ENCODE data around the gene CYTH4.
A peak's percentile ranks its signal among the peaks of the same experiment; 100 is the strongest.

The CYTH4 gene

GRCh38 chr22:37269936-37270678 is 12.2 kb upstream of the CYTH4 start:
- FAIRE-seq (peak; percentile 89), DNase-seq (ENCODE audit: low spot score) (no peak)

- FAIRE-seq = no peak
- no peak for DNase-seq (ENCODE audit: low spot score)
Measured at GRCh38 chr22:37270928-37271650, 11.2 kb upstream of the CYTH4 start.

DNA sequence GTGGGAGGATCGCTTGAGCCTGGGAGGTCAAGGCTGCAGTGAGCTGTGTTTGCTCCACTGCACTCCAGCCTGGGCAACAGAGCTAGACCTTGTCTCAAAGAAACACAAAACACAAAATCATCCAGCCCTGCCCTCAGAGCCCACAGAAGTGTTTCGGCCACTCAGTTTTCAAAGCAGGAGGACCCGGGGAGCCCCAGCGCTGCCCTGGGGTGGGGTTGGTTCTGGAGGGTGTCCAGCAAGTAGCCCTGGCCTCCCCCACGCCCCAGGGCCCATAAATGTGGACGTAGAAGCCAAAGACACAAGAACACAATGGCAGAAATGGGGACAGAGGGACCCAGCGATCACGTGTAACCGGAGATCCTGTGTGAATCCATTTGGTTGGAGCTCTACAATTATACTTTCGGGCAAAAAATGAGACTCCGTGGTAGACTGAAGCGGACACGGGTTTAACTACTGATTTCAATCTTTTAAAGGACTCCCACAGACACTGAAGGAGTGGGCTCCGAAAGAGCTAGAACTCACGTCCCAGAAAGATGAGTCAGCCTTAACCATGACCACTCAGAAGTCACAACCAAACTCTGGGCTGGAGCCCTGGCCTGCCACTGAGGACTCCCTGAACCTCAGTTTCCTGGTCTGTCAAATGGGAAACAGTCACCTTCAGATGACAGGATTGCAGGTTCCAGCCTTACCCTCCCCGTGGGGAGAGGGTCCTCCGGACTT is 9.0 kb upstream of the CYTH4 start:
- DNase-seq (ENCODE audit: low spot score) (peak; percentile 64), FAIRE-seq (no peak)

GRCh38 chr22:37273846-37274225 is 8.5 kb upstream of the CYTH4 start:
- FAIRE-seq (no peak), DNase-seq (ENCODE audit: low spot score) (no peak)

- DNase-seq (ENCODE audit: low spot score) = no peak
- FAIRE-seq = no peak
Measured at GRCh38 chr22:37274380-37274862, 7.9 kb upstream of the CYTH4 start.

GRCh38 chr22:37275134-37275533 is 7.2 kb upstream of the CYTH4 start:
- DNase-seq (ENCODE audit: low spot score) = no peak
- no peak for FAIRE-seq

GRCh38 chr22:37275622-37276021 is 6.7 kb upstream of the CYTH4 start:
- DNase-seq (ENCODE audit: low spot score) (no peak), FAIRE-seq (no peak)

DNA sequence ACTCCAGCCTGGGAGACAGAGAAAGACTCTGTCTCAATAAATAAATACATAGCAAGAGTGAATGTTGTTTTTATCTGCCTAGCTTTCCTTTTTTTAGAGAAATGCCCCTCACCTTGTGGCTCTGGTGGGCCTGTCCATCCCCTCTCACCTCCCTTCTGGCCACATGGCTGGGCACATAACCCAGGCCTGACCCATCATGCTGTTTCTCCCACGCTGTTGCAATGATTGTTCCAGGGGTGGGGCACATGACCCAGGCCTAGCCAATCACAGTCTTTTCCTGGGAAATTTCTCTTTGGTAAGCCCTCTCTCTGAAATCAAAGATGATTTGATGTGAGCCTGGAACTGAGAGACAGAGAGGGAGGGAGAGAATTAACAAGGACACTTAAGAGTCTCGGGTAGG is 5.5 kb upstream of the CYTH4 start:
- FAIRE-seq (no peak), DNase-seq (ENCODE audit: low spot score) (no peak)

GRCh38 chr22:37277384-37277783 is 4.9 kb upstream of the CYTH4 start:
- no peak for FAIRE-seq
- no peak for DNase-seq (ENCODE audit: low spot score)

DNA sequence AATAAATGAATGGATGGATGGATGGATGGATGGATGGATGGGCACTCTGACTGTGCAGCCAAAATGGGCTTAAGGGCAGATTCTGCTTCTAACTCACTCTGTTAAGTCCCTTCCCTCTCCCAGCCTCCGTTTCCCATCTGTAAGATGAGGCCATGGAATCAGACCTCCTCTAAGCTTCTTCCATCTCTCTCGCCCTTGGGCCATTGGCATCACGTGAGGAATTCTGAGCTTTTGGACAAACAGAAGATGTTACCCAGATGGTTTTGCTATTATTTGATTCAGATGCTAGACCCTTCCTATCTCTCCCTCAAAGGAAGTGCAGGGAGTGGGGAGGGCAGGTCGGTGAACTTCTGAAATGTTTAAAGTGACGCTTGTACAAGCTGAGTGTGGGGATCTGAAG is 4.0 kb upstream of the CYTH4 start:
- no peak for FAIRE-seq
- DNase-seq (ENCODE audit: low spot score) = no peak

DNA sequence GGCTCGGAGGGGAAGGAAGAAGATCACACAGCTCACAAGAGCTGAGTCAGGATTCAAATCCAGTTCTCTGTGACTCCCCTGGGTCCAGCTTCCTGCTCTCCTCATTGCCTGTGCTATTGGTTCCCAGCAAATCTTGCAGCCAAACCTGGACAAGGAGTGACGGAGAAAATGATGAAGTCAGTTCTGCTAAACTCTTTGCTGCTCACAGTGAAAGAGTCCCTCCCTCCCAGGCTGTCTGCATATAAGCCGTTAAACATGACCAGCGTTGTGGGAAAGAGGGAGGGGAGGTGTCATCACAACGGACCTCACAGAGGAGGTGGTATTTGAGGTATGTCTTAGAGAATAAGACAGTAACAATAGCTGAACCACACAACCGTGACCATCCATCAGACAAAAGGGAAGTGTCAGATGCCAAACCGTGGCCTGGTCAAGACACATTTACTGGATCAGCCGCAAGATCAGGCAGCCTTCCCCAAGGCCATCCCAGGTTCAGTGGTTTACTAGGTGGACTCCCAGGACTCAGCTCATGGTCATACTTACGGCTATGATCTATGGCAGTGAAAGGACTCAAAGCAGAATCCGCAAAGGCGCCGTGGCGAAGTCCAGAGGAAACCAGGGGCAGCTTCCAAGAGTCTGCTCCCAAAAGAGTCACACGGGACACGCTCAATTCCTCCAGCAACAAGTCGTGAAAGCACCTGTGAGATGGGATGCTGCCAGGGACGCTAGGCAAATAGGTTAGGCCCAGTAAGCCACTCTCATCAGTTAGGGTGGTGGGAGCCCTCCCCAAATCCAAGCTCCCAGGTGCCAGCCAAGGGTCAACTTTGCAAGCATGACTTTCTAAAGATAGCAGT is 2.8 kb upstream of the CYTH4 start:
- FAIRE-seq = peak; percentile 67
- DNase-seq (ENCODE audit: low spot score) = no peak

- DNase-seq (ENCODE audit: low spot score) (no peak), FAIRE-seq (no peak)
Measured at GRCh38 chr22:37280718-37281117, 1.6 kb upstream of the CYTH4 start.

DNA sequence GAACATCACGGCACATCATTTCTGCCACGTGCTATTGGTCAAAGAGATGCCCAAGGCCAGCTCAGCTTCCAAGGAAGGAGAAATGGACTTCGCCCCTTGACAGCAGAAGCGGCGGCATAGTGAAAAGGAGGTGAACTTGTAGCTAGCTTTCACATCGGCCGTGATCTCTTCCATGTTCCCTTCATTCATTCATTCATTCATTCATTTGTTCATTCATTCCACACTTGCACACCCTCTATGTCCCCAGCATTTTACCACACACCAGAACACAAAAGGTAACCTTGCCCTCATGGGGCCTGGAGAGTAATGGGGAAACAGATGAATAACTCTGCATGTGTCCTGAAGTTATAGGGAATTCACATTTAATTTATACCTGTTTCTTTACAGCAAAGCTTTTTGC is 1.1 kb upstream of the CYTH4 start:
- no peak for FAIRE-seq
- DNase-seq (ENCODE audit: low spot score) = no peak

GRCh38 chr22:37281646-37282384 is 493 bp upstream of the CYTH4 start:
- no peak for DNase-seq (ENCODE audit: low spot score)
- no peak for FAIRE-seq

DNA sequence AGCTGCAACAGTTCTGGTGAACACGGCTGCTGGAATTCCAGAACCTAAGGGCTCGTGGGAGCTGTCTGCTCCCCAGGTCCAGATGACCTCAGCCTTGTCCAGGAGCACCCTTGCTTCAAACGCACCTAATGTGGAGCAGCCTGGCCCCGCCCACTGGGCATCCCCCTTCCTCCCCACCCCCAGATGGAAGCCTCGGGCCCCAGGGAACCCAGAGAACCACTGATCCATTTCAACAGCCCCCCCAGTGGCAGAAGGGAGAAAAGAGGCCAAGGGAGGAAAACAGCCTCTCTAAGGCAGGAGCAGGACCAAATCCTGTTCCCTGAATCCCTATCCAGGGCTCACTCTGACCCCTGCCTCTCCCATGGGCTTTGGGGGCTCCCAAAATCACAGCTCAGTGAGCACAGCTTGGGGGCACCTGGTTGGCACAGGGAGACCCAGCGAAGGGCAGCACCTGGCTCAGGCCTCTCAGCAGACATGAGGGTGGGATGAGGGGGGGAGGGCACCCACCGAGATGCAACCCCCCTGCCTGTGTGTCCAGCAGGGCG is 1.2 kb downstream of the CYTH4 start:
- FAIRE-seq (no peak), DNase-seq (ENCODE audit: low spot score) (no peak)

DNA sequence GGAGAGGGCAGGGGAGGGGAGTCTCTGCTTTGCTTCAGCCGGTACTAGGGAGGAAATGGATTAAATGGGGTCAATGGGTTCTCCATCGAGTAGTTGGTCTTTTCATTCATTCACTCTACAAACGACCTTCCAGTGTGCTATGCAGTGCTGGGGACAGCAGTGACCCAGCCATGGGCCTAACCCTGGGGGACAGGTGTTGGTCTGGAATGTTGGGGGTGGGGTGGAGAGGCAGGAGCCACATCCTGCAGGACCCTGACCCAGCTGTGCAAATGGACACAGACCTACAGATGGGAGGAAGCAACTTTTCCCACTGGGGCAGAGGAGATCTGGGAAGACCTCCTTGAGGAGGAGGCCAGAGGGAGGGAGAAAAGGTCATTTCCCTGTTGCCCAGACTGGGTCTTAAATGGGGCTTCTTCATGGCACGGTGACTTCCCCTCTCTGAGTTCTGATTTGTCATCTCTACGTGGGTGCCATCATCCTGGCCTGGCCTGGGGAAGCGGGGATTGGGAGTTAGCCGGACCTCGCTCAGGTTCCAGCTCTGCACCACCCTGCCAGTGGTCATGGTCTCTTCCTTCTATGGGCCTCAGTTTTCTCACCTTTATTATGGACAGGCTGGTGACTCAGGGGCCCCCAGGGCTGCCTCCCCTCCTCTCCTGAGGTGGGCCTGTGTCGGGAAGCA is 2.0 kb downstream of the CYTH4 start:
- FAIRE-seq (no peak), DNase-seq (ENCODE audit: low spot score) (no peak)

GRCh38 chr22:37284805-37285355 is 2.6 kb downstream of the CYTH4 start:
- FAIRE-seq = no peak

DNA sequence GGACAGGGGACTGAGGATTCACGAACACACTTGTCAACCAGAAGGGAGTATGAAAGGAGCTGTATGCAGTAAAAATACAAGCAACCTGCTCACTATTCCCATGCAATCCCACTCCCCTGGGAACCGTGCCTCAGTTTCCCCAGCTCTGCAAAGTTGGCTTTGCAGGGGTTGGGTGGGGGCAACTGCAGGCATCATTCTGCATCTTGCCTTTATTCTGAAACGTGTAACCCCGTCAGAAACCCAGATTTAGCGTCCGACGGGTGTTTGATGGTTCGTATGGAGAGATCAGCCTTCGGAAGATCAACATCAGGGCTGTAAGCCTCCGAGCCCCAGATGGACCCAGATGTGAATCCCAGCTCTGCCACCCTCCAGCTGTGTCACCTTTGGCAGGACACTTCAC is 3.6 kb downstream of the CYTH4 start:
- FAIRE-seq (no peak), DNase-seq (ENCODE audit: low spot score) (no peak)

More at GRCh38 chr22:37284805-37285355, 2.6 kb downstream of the CYTH4 start:
- DNase-seq (ENCODE audit: low spot score) = no peak

DNA sequence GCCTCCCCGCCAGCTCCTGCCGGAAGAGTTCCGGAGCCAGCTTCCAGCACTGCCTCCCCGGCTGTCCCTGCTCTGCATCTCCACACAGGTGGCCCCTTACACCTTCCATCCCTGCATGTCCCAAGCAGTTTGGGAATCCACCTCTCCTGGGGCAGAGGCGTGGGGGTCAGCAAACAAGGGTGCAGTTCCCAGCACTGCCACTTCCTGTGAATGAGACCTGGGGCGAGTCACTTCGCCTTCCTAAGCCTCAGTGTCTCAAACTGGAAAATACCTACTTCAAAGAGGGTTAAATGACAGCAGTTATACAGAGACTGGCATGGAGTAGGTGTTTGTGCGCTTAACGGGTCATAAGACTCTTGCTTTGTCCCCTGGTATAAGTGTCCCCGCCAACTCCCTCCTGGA is 5.2 kb downstream of the CYTH4 start:
- no peak for FAIRE-seq
- no peak for DNase-seq (ENCODE audit: low spot score)
